IMR-90 (cell line): Measurements from ENCODE around the gene CFAP97D2.

Experiments
- POLR2A ChIP-seq: IDR thresholded peaks from 2 replicates; pipeline ENCODE4 v1.6.1; 2012; ENCODE audit warnings: mild to moderate bottlenecking, low read depth, low read length
- TF ChIP-seq, protein P1 (sequence below): conservative IDR thresholded peaks from 2 replicates; pipeline ENCODE4 v1.5.1; 2012; ENCODE audit warnings: mild to moderate bottlenecking, low read depth, low read length, improper control_type of control experiment

DNA sequence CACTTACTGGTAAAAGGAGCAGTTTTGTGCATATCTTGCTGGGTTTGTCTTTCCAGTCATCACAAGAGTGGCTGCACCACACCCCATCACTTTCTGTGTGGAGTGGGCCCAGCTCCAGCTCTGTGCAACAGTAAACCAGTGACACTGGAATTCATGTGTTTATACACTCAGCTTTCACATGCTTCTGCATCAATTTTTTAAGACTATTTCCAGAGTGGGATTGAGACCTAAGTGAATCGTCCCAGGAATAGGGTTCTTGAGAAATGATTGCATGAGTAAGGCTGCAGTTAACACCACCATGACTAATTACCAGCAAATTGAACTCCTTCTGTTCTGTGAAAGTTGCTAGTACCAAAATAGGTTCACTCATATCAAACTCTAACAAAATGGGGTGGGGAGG lies 5.3 kb upstream of the CFAP97D2 start:
- TF ChIP-seq, protein P1, sequence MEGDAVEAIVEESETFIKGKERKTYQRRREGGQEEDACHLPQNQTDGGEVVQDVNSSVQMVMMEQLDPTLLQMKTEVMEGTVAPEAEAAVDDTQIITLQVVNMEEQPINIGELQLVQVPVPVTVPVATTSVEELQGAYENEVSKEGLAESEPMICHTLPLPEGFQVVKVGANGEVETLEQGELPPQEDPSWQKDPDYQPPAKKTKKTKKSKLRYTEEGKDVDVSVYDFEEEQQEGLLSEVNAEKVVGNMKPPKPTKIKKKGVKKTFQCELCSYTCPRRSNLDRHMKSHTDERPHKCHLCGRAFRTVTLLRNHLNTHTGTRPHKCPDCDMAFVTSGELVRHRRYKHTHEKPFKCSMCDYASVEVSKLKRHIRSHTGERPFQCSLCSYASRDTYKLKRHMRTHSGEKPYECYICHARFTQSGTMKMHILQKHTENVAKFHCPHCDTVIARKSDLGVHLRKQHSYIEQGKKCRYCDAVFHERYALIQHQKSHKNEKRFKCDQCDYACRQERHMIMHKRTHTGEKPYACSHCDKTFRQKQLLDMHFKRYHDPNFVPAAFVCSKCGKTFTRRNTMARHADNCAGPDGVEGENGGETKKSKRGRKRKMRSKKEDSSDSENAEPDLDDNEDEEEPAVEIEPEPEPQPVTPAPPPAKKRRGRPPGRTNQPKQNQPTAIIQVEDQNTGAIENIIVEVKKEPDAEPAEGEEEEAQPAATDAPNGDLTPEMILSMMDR, result no peak
- TF ChIP-seq POLR2A, result no peak
